GM23248 (cell line): ENCODE results near the gene NGF. TPM values are rescaled to one million over a fixed set of nuclear protein-coding genes. Genes with fewer than 3 reads are reported as not detected.
A peak's percentile ranks its signal among the peaks of the same experiment; 100 is the strongest.

Experiments used
- DNase-seq: peaks from one replicate; pipeline ENCODE4 v3.0.0-alpha.2; 2015
- H2AFZ ChIP-seq: fragments of 200-600 bp; sonication (generic); 2 replicates; pipeline ENCODE4 v1.6.1; 2016; ENCODE audit warnings: antibody characterized with exemption
- H3F3A ChIP-seq: fragments of 200-600 bp; sonication (generic); 2 replicates; pipeline ENCODE4 v1.6.1; 2016; ENCODE audit warnings: mild to moderate bottlenecking, antibody characterized with exemption, mixed run types; ENCODE audit not compliant: insufficient read depth
- H3K27ac ChIP-seq: fragments of 200-600 bp; sonication (generic); 2 replicates; pipeline ENCODE4 v1.5.1; 2016; ENCODE audit warnings: mild to moderate bottlenecking
- H3K27me3 ChIP-seq: fragments of 200-600 bp; sonication (generic); replicated peaks from 2 replicates; pipeline ENCODE4 v1.6.1; 2016; ENCODE audit warnings: mild to moderate bottlenecking; ENCODE audit not compliant: insufficient read depth
- H3K36me3 ChIP-seq: fragments of 200-600 bp; sonication (generic); 2 replicates; pipeline ENCODE4 v1.6.1; 2016; ENCODE audit warnings: low read depth, mild to moderate bottlenecking
- H3K4me1 ChIP-seq: fragments of 200-600 bp; sonication (generic); 2 replicates; pipeline ENCODE4 v1.6.1; 2016; ENCODE audit warnings: mild to moderate bottlenecking; ENCODE audit not compliant: insufficient read depth
- H3K4me2 ChIP-seq: fragments of 200-600 bp; sonication (generic); one replicate; pipeline ENCODE4 v1.6.1; 2016; ENCODE audit warnings: mild to moderate bottlenecking; ENCODE audit not compliant: unreplicated experiment
- H3K4me3 ChIP-seq: fragments of 200-600 bp; sonication (generic); 2 replicates; pipeline ENCODE4 v1.5.1; 2016; ENCODE audit warnings: mild to moderate bottlenecking
- H3K79me2 ChIP-seq: fragments of 200-600 bp; sonication (generic); 2 replicates; pipeline ENCODE4 v1.6.1; 2016; ENCODE audit warnings: mild to moderate bottlenecking; ENCODE audit not compliant: insufficient read depth
- H3K9ac ChIP-seq: fragments of 200-600 bp; sonication (generic); 2 replicates; pipeline ENCODE4 v1.6.1; 2016; ENCODE audit warnings: mild to moderate bottlenecking
- H3K9me2 ChIP-seq: fragments of 200-600 bp; sonication (generic); 2 replicates; pipeline ENCODE4 v1.6.1; 2016; ENCODE audit warnings: mixed run types, mild to moderate bottlenecking, moderate library complexity; ENCODE audit not compliant: insufficient read depth
- H3K9me3 ChIP-seq: fragments of 200-600 bp; sonication (generic); one replicate; pipeline ENCODE4 v1.6.1; 2017; ENCODE audit warnings: low read depth
- H4K20me1 ChIP-seq: fragments of 200-600 bp; sonication (generic); 2 replicates; pipeline ENCODE4 v1.6.0; 2016; ENCODE audit not compliant: insufficient read depth
- EZH2 ChIP-seq: fragments of 200-600 bp; sonication (generic); IDR thresholded peaks from 2 replicates; pipeline ENCODE4 v1.6.1; 2018; ENCODE audit warnings: antibody characterized with exemption, mild to moderate bottlenecking; ENCODE audit not compliant: insufficient read depth, poor library complexity, severe bottlenecking
- EZH2phosphoT487 ChIP-seq: fragments of 200-600 bp; sonication (generic); IDR thresholded peaks from 2 replicates; pipeline ENCODE4 v1.6.1; 2018; ENCODE audit warnings: antibody characterized with exemption, moderate library complexity, mild to moderate bottlenecking, low read depth; ENCODE audit not compliant: insufficient read depth
- WGBS, 2 experiments: methylation state at CpG; one replicate each; pipeline ENCODE4 v1.1.6; 2015 to 2017; ENCODE audit warnings: low lambda C conversion rate in 2 of 2, low coverage in 1 of 2; ENCODE audit errors: missing lambda C conversion rate in 2 of 2; 5-methylcytosine and 5-hydroxymethylcytosine counted together
- in situ Hi-C: fragments of 300-500 bp; cut with MboI; formaldehyde crosslinking; loops from 2 replicates; pipeline ENCODE4 v1.15.0; 2020
- polyA plus RNA-seq: library from polyadenylated mRNA; unstranded; fragments of >200 nt; fragmentation: Nextera tagmentation; extraction: Ambion mirVana; gene quantifications from 2 replicates; pipeline ENCODE4 v1.2.1, GENCODE V29; 2016
- total RNA-seq: library from RNA; depleted of rRNA; stranded (reverse); fragments of >200 nt; shearing (Covaris generic); gene quantifications from 2 replicates; pipeline ENCODE4 v1.2.3, GENCODE V29; 2014

The NGF gene
- total and polyA plus RNA-seq, 2 experiments from 2014 or later: 27.1 to 52.9 TPM

DNA sequence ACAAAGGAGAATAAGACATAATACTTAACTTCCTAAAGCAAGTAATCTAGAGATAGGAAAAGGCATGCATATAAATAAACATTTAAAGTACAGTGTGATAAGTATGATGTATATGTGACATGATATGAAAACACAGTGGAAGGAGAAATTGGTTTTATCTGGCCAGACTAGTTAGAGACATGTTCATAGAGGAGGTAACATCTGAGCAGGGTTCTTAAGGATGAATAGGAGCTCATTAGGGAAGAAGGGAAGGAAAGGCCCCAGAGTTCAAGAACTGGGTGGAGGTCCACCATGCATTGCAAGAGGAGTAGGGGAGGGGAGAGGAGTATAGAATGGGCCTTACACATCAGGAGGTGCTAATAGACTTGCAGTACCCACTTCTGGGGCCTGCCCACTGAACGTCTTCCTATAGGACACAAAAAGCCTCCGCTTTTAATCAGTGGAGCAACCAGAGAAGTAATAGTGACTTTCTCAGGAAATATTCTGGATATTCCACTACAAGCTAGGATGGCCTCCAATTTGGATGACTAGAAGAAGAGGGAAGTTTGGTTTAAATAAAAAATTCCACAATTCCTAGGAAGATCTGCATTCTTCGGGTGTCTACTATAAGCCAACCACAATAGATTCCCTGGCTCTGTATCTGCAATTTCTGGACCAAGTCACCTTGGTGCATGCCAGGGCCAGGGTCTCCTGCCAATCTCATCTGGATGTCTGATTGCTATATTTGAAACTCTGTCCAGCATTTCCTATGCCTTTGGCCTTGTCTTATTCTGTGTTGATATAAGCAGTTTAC is 41.9 kb downstream of the NGF start:
- Histone ChIP-seq H3K79me2 (peaks cover 88% of the 10 kb centered on the region), H3K4me3 (no peak overlapping the region), H3K9ac (no peak overlapping the region), H2AFZ (no peak overlapping the region), H3K36me3 (peaks cover 26% of the 10 kb centered on the region), H3F3A (peaks cover 63% of the 10 kb centered on the region), H3K9me3 (no peaks in the 10 kb centered on the region), H3K4me2 (peak overlapping the region; percentile 3), H3K27ac (peak overlapping the region; percentile 11; the same call in 1 of the 2 replicates), H3K4me1 (peaks cover 65% of the 10 kb centered on the region), H3K9me2 (no peaks in the 10 kb centered on the region), H4K20me1 (no peaks in the 10 kb centered on the region), H3K27me3 (no peaks in the 10 kb centered on the region)
- in situ Hi-C loops: no loop called here
- peak; percentile 29 for DNase-seq
- TF ChIP-seq EZH2phosphoT487 (no peak), EZH2 (no peak)
- WGBS, 2 experiments: 51 to 54% methylated on average over 3 of the region's 3 CpGs

DNA sequence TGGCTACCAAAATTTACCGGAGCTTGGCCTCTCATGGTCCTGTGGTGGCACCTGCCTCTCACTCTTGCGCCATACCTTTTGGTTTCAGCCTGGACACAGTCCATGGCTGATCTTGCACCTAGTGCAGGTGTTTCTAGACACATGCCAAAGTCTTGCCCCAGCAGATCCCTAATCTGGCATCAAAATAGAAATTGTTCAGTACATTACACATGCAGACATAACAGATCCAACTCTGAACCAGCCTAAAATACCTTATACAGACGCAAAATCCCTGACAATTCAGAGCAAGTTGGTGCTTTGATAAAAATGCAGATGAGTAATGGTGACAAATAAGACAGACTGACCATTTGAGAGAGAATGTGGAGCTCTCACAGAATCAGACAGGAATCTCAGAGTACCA is 44.1 kb downstream of the NGF start:
- H3K4me3 ChIP-seq: no peak overlapping the region
- no peak overlapping the region for H3K9ac ChIP-seq
- no peak overlapping the region for H3K27ac ChIP-seq
- no peaks in the 10 kb centered on the region for H4K20me1 ChIP-seq
- TF ChIP-seq EZH2phosphoT487: no peak
- TF ChIP-seq EZH2: no peak
- peak; percentile 46 for DNase-seq
- no peaks in the 10 kb centered on the region for H3K27me3 ChIP-seq
- H3K9me3 ChIP-seq: no peaks in the 10 kb centered on the region
- H3K4me1 ChIP-seq: peaks cover 48% of the 10 kb centered on the region
- in situ Hi-C loops: no loop called here
- no peak overlapping the region for H3K4me2 ChIP-seq
- no peaks in the 10 kb centered on the region for H3K9me2 ChIP-seq
- 83 to 86% methylated on average over 3 of the region's 3 CpGs for WGBS, 2 experiments
- no peak overlapping the region for H2AFZ ChIP-seq
- H3K36me3 ChIP-seq: peaks cover 36% of the 10 kb centered on the region
- H3F3A ChIP-seq: peaks cover 59% of the 10 kb centered on the region
- peaks cover 72% of the 10 kb centered on the region for H3K79me2 ChIP-seq

GRCh38 chr1:115293006-115293405 is 45.0 kb downstream of the NGF start:
- Histone ChIP-seq H3F3A (peaks cover 63% of the 10 kb centered on the region), H3K79me2 (peaks cover 63% of the 10 kb centered on the region)

GRCh38 chr1:115291741-115292140 is 46.3 kb downstream of the NGF start:
- 94 to 95% methylated on average over 5 of the region's 5 CpGs for WGBS, 2 experiments
- no peak overlapping the region for H2AFZ ChIP-seq
- TF ChIP-seq EZH2 (no peak), EZH2phosphoT487 (no peak)
- H3K4me3 ChIP-seq: no peak overlapping the region
- H3F3A ChIP-seq: peaks cover 70% of the 10 kb centered on the region
- no peak overlapping the region for H3K27ac ChIP-seq
- no peak for DNase-seq
- in situ Hi-C loops: no loop called here
- H3K79me2 ChIP-seq: peaks cover 50% of the 10 kb centered on the region
- H3K4me1 ChIP-seq: peaks cover 31% of the 10 kb centered on the region
- H3K27me3 ChIP-seq: no peaks in the 10 kb centered on the region
- H4K20me1 ChIP-seq: no peaks in the 10 kb centered on the region
- no peak overlapping the region for H3K4me2 ChIP-seq
- no peak overlapping the region for H3K9ac ChIP-seq
- H3K9me2 ChIP-seq: no peaks in the 10 kb centered on the region
- peaks cover 56% of the 10 kb centered on the region for H3K36me3 ChIP-seq
- H3K9me3 ChIP-seq: no peaks in the 10 kb centered on the region

More at GRCh38 chr1:115293006-115293405, 45.0 kb downstream of the NGF start:
- Histone ChIP-seq H3K9me2 (no peaks in the 10 kb centered on the region), H3K36me3 (peaks cover 45% of the 10 kb centered on the region), H3K9me3 (no peaks in the 10 kb centered on the region), H3K4me1 (peaks cover 44% of the 10 kb centered on the region), H3K9ac (no peak overlapping the region), H3K4me2 (no peak overlapping the region), H3K4me3 (no peak overlapping the region), H3K27ac (no peak overlapping the region), H3K27me3 (no peaks in the 10 kb centered on the region), H4K20me1 (no peaks in the 10 kb centered on the region), H2AFZ (no peak overlapping the region)
- TF ChIP-seq EZH2phosphoT487: no peak
- in situ Hi-C loops: no loop called here
- no peak for DNase-seq
- WGBS, 2 experiments: 94 to 96% methylated on average over 5 of the region's 5 CpGs
